IMR-90 (cell line): Measurements from ENCODE around the gene SCARB1. TPM values are rescaled to one million over a fixed set of nuclear protein-coding genes. Genes with fewer than 3 reads are reported as not detected.

Experiments
- ATAC-seq: fragments of 200-7000 bp; cut with Tn5 transposase; 2 replicates; pipeline ENCODE4 v1.9.1; 2020; ENCODE audit warnings: low read depth, mild to moderate bottlenecking, moderate library complexity
- BruUV-seq: library from RNA; stranded (reverse); fragments of 400-500 nt; replicated peaks from 2 replicates; lab custom pipeline; 2021; lab: Mats Ljungman, UMichigan
- CTCF ChIA-PET: fragments of 300-600 bp; formaldehyde crosslinking; extraction: SDS; loops from one replicate; lab custom pipeline; 2021; ENCODE audit warnings: antibody characterized with exemption; lab: Yijun Ruan, JAX
- POLR2A ChIA-PET: fragments of 300-600 bp; sonication (Branson Sonifier 250); formaldehyde crosslinking; loops from one replicate; lab custom pipeline; 2022; ENCODE audit warnings: antibody characterized with exemption; ENCODE audit not compliant: unreplicated experiment; lab: Charles Lee
- DNase-seq: peaks from one replicate; pipeline ENCODE4 v3.0.0; 2013
- H2AFZ ChIP-seq: replicated peaks from 2 replicates; pipeline ENCODE3; 2013; ENCODE audit warnings: low read length, mild to moderate bottlenecking; ENCODE audit not compliant: poor library complexity
- H2AK5ac ChIP-seq: 2 replicates; pipeline ENCODE4 v1.6.1; 2013; ENCODE audit warnings: low read depth, low read length, inconsistent platforms
- H2AK9ac ChIP-seq: replicated peaks from 2 replicates; pipeline ENCODE3; 2013; ENCODE audit warnings: mild to moderate bottlenecking, low read depth, low read length, moderate library complexity; ENCODE audit not compliant: poor library complexity
- H2BK120ac ChIP-seq: 2 replicates; pipeline ENCODE4 v1.6.1; 2013; ENCODE audit warnings: low read depth, low read length, inconsistent platforms
- H2BK15ac ChIP-seq: 3 replicates; pipeline ENCODE4 v1.6.1; 2013; ENCODE audit warnings: low read depth, low read length, inconsistent platforms
- H2BK20ac ChIP-seq: 2 replicates; pipeline ENCODE4 v1.6.1; 2013; ENCODE audit warnings: low read depth, mild to moderate bottlenecking, inconsistent platforms, low read length, moderate library complexity
- H2BK5ac ChIP-seq: 2 replicates; pipeline ENCODE4 v1.6.1; 2013; ENCODE audit warnings: mild to moderate bottlenecking, low read depth, low read length, inconsistent platforms; ENCODE audit not compliant: poor library complexity, severe bottlenecking
- H3K14ac ChIP-seq: replicated peaks from 2 replicates; pipeline ENCODE4 v1.6.1; 2013; ENCODE audit warnings: low read depth, low read length, inconsistent platforms
- H3K18ac ChIP-seq: 2 replicates; pipeline ENCODE4 v1.6.1; 2013; ENCODE audit warnings: low read depth, low read length, control low read depth
- H3K23ac ChIP-seq: 2 replicates; pipeline ENCODE4 v1.6.1; 2013; ENCODE audit warnings: low read depth, low read length, inconsistent platforms
- H3K27ac ChIP-seq: 2 replicates; pipeline ENCODE4 v1.5.1; 2013; ENCODE audit warnings: mild to moderate bottlenecking, control low read depth, low read length; ENCODE audit not compliant: insufficient read depth
- H3K27me3 ChIP-seq: 2 replicates; pipeline ENCODE4 v1.6.1; 2013; ENCODE audit warnings: low read length; ENCODE audit not compliant: control insufficient read depth, insufficient read depth
- H3K36me3 ChIP-seq: 2 replicates; pipeline ENCODE4 v1.6.1; 2013; ENCODE audit warnings: low read length, mixed read lengths; ENCODE audit not compliant: control insufficient read depth, insufficient read depth
- H3K4ac ChIP-seq: 2 replicates; pipeline ENCODE4 v1.6.1; 2013; ENCODE audit warnings: low read depth, low read length, inconsistent platforms
- H3K4me1 ChIP-seq: 2 replicates; pipeline ENCODE4 v1.6.1; 2013; ENCODE audit warnings: low read length, mixed read lengths; ENCODE audit not compliant: control insufficient read depth, insufficient read depth
- H3K4me2 ChIP-seq: 2 replicates; pipeline ENCODE4 v1.6.1; 2013; ENCODE audit warnings: low read depth, mild to moderate bottlenecking, control low read depth, low read length, moderate library complexity
- H3K4me3 ChIP-seq: 2 replicates; pipeline ENCODE4 v1.5.1; 2013; ENCODE audit warnings: low read depth, mild to moderate bottlenecking, control low read depth, low read length, moderate library complexity; ENCODE audit not compliant: insufficient read depth
- H3K56ac ChIP-seq: 2 replicates; pipeline ENCODE4 v1.6.1; 2013; ENCODE audit warnings: low read length, inconsistent platforms; ENCODE audit not compliant: insufficient read depth; ENCODE audit errors: extremely low read depth
- H3K79me1 ChIP-seq, 2 experiments: 2 replicates each; pipeline ENCODE4 v1.6.1; 2013; ENCODE audit warnings: low read length in 2 of 2, inconsistent platforms in 1 of 2, low read depth in 1 of 2
- H3K9ac ChIP-seq: 2 replicates; pipeline ENCODE4 v1.6.1; 2013; ENCODE audit warnings: low read depth, low read length, control low read depth
- H3K9me1 ChIP-seq: 2 replicates; pipeline ENCODE4 v1.6.1; 2013; ENCODE audit warnings: low read length, inconsistent platforms; ENCODE audit not compliant: insufficient read depth
- H3K9me3 ChIP-seq: 2 replicates; pipeline ENCODE4 v1.6.1; 2013; ENCODE audit warnings: low read length; ENCODE audit not compliant: control insufficient read depth, insufficient read depth
- H4K20me1 ChIP-seq: 2 replicates; pipeline ENCODE4 v1.6.1; 2013; ENCODE audit warnings: low read length, inconsistent platforms; ENCODE audit not compliant: insufficient read depth
- H4K5ac ChIP-seq: 2 replicates; pipeline ENCODE4 v1.6.1; 2013; ENCODE audit warnings: mild to moderate bottlenecking, low read depth, low read length, control low read depth
- H4K8ac ChIP-seq, 2 experiments: 2 replicates each; pipeline ENCODE4 v1.6.1; 2013; ENCODE audit warnings: low read depth in 2 of 2, low read length in 2 of 2, control low read depth in 1 of 2, inconsistent platforms in 1 of 2
- H4K91ac ChIP-seq: 2 replicates; pipeline ENCODE4 v1.6.1; 2013; ENCODE audit warnings: low read depth, low read length, inconsistent platforms; ENCODE audit not compliant: insufficient read depth
- BHLHE40 ChIP-seq: fragments of 150-350 bp; IDR thresholded peaks from 2 replicates; pipeline ENCODE4 v1.6.1; 2016; ENCODE audit warnings: mild to moderate bottlenecking, low read depth, low read length
- CEBPB ChIP-seq: IDR thresholded peaks from 2 replicates; pipeline ENCODE4 v1.6.1; 2012; ENCODE audit warnings: low read depth, low read length, improper control_type of control experiment
- CHD1 ChIP-seq: IDR thresholded peaks from 2 replicates; pipeline ENCODE4 v1.6.1; 2012; ENCODE audit warnings: low read depth, low read length, improper control_type of control experiment
- CTCF ChIP-seq: conservative IDR thresholded peaks from 2 replicates; pipeline ENCODE4 v1.5.1; 2012; ENCODE audit warnings: mild to moderate bottlenecking, low read depth, low read length, improper control_type of control experiment
- FOS ChIP-seq: fragments of 150-350 bp; IDR thresholded peaks from 2 replicates; pipeline ENCODE4 v1.6.1; 2016; ENCODE audit warnings: low read depth, low read length
- MAFK ChIP-seq: IDR thresholded peaks from 2 replicates; pipeline ENCODE4 v1.6.1; 2012; ENCODE audit warnings: low read depth, low read length, improper control_type of control experiment
- MAZ ChIP-seq: IDR thresholded peaks from 2 replicates; pipeline ENCODE4 v1.6.1; 2012; ENCODE audit warnings: low read depth, mild to moderate bottlenecking, low read length, improper control_type of control experiment, moderate library complexity, borderline replicate concordance
- MXI1 ChIP-seq: IDR thresholded peaks from 2 replicates; pipeline ENCODE4 v1.6.1; 2012; ENCODE audit warnings: low read depth, mild to moderate bottlenecking, low read length, moderate library complexity, borderline replicate concordance
- NFE2L2 ChIP-seq: fragments of 150-350 bp; IDR thresholded peaks from 2 replicates; pipeline ENCODE4 v1.6.1; 2016; ENCODE audit warnings: low read depth, mild to moderate bottlenecking, low read length
- RAD21 ChIP-seq: IDR thresholded peaks from 2 replicates; pipeline ENCODE4 v1.6.1; 2012; ENCODE audit warnings: low read length, improper control_type of control experiment
- RCOR1 ChIP-seq: IDR thresholded peaks from 2 replicates; pipeline ENCODE4 v1.6.1; 2012; ENCODE audit warnings: mild to moderate bottlenecking, low read length, improper control_type of control experiment; ENCODE audit not compliant: insufficient replicate concordance
- RFX5 ChIP-seq: IDR thresholded peaks from 2 replicates; pipeline ENCODE4 v1.8.0; 2012; ENCODE audit warnings: low read depth, mild to moderate bottlenecking, low read length, moderate library complexity
- SMC3 ChIP-seq: fragments of 150-350 bp; IDR thresholded peaks from 2 replicates; pipeline ENCODE4 v1.6.1; 2016; ENCODE audit warnings: low read depth, mild to moderate bottlenecking, antibody characterized with exemption, low read length, moderate library complexity
- WGBS, 2 experiments: methylation state at CpG; one replicate each; pipeline versions ENCODE4 v1.1.5 to v1.1.7; 2013; ENCODE audit warnings: missing lambda C conversion rate in 2 of 2; ENCODE audit not compliant: insufficient read length in 1 of 2; ENCODE audit errors: extremely low coverage in 2 of 2; 5-methylcytosine and 5-hydroxymethylcytosine counted together
- dilution Hi-C: fragments of 300-500 bp; cut with HindIII; formaldehyde crosslinking; loops from one replicate; pipeline ENCODE4 v1.14.3; 2018; ENCODE audit warnings: low sequenced_read_pairs; ENCODE audit not compliant: unreplicated experiment
- in situ Hi-C: fragments of 300-500 bp; cut with MboI; formaldehyde crosslinking; loops from 3 replicates; pipeline ENCODE4 v1.14.3; 2019; ENCODE audit warnings: low sequenced_read_pairs, inconsistent platforms, mixed read lengths
- intact Hi-C: fragments of 100-400 bp; cut with micrococcal nuclease; formaldehyde crosslinking; loops from 2 replicates; pipeline ENCODE4 v1.10.0; 2022
- polyA plus RNA-seq, 3 experiments: library from polyadenylated mRNA; depleted of rRNA; stranded (reverse); fragments of >200 nt; gene quantifications; 2 replicates each; pipeline ENCODE4 v1.2.3, GENCODE V29; 2012; ENCODE audit warnings: low replicate concordance in 1 of 3
- total RNA-seq: library from RNA; depleted of rRNA; stranded (reverse); fragments of >200 nt; gene quantifications from 2 replicates; pipeline ENCODE4 v1.2.3, GENCODE V29; 2012

The SCARB1 gene
- total and polyA plus RNA-seq, 2 of the 4 experiments (the other 2 are of a cell fraction) = 3.0 to 24.8 TPM

- no peak overlapping the region for H3K4me2 ChIP-seq
- ChIA-PET POLR2A (no interaction called here), CTCF (no interaction called here)
- H2BK15ac ChIP-seq = no peak overlapping the region
- intact Hi-C loops = no loop called here
- H3K4me1 ChIP-seq = peaks cover 12% of the 10 kb centered on the region
- no peaks in the 10 kb centered on the region for H4K20me1 ChIP-seq
- no peak overlapping the region for H3K27ac ChIP-seq
- H3K23ac ChIP-seq = no peak overlapping the region
- H2BK120ac ChIP-seq = no peak overlapping the region
- H3K4ac ChIP-seq = no peak overlapping the region
- H3K56ac ChIP-seq = no peak overlapping the region
- TF ChIP-seq RFX5 = no peak
- TF ChIP-seq MAFK = no peak
- no peak for TF ChIP-seq RAD21
- TF ChIP-seq NFE2L2 = no peak
- no peak for TF ChIP-seq CHD1
- TF ChIP-seq BHLHE40 = no peak
- no peak for TF ChIP-seq MAZ
- TF ChIP-seq SMC3 = no peak
- TF ChIP-seq MXI1 = no peak
- TF ChIP-seq FOS = no peak
- no peak for TF ChIP-seq CEBPB
- no peak for TF ChIP-seq CTCF
- no peak for TF ChIP-seq RCOR1
- WGBS, 2 experiments = 76% methylated on average over 5 of the region's 27 CpGs; no CpG with 5 or more reads in 1 of the 2 experiments
- no peak overlapping the region for H3K9ac ChIP-seq
- no peaks in the 10 kb centered on the region for H3K27me3 ChIP-seq
- H2AFZ ChIP-seq = no peak overlapping the region
- H4K91ac ChIP-seq = no peak overlapping the region
- no peak overlapping the region for H3K14ac ChIP-seq
- H2AK5ac ChIP-seq = no peak overlapping the region
- in situ Hi-C loops = no loop called here
- no peak overlapping the region for H4K5ac ChIP-seq
- no TSS peak for BruUV-seq
- no peak overlapping the region for H2BK5ac ChIP-seq
- H4K8ac ChIP-seq = no peak overlapping the region
- peaks cover 7% of the 10 kb centered on the region for H3K9me1 ChIP-seq
- no peaks in the 10 kb centered on the region for H3K79me1 ChIP-seq
- peak overlapping the region; percentile 45 for H2AK9ac ChIP-seq
- dilution Hi-C loops = no loop called here
- no peaks in the 10 kb centered on the region for H3K36me3 ChIP-seq
- H2BK20ac ChIP-seq = no peak overlapping the region
- H3K4me3 ChIP-seq = no peak overlapping the region
- no peak for DNase-seq
- no peak for ATAC-seq
- no peak overlapping the region for H3K18ac ChIP-seq
- no peaks in the 10 kb centered on the region for H3K9me3 ChIP-seq
These were observed 84.2 kb downstream of the SCARB1 start for GRCh38 chr12:124779161-124780141.
